Stimulated activated CD4-positive, alpha-beta T cell treated with anti-CD3 and anti-CD28 coated beads, TNF-alpha, amount 100 ng/mL, for 48 hours (primary cell): ENCODE data around the gene WDR82.

ENCODE experiments used
- DNase-seq, 3 donors: peaks; one replicate each; pipeline ENCODE4 v3.0.0-alpha.2; 2020; ENCODE audit warnings: low read depth in 3 of 3

WDR82 gene

DNA sequence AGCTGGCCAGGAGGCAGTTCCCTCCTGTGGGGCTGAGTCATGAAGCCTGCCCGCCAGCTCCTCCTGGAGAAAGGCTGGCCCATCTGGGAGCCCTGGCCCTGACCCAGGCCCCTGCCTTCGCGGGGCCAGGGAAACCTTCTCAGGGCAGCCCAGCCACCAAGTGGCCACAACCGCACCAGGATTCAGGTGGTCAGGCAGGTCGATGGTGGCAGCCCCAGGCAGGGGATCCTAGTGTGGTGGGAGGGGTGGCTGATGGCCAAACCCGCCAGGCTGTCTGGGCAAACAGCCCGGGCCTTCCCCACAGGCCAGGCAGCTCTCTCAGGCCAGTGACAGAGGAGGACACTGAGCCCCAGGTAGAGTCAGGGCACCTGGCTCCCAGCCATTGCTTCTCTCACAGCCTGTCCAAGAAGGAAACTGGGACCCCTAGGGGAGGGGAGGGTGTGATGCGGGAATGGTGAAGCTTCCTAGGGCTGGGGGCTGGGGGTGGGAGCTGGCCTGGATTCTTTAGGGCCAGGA is 40.7 kb downstream of the WDR82 start:
- DNase-seq = no peak

DNA sequence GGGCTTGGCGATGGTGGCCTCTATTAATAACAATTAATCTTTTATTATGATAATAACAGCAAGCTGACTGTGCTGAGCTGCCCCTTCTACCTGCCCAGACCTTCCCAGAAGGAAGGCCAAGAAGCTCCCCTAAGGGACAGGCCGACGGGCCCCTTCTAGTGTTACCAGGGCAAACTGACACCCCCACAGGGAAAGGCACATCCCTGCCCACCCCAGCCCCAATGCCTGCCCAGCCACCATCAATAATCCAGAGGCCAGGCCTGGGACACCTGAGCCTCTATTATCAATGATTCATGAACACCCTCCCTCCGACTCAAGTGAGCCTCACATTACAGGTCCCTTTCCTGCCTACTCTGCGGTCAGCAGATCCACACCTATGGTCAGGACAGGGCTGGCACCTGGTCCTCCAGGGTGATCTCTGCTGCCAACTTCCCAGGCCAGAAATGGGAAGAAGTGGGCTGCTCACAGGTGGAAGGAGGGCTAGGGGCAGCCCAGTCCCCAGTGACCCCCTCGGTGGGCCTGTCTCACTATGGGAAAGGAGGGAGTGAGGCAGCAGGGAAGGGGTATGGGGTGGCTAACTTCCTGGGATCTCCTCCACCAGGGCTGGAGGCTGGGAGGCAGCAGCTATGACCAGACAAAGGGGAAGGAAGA is 41.3 kb downstream of the WDR82 start:
- no peak for DNase-seq

DNA sequence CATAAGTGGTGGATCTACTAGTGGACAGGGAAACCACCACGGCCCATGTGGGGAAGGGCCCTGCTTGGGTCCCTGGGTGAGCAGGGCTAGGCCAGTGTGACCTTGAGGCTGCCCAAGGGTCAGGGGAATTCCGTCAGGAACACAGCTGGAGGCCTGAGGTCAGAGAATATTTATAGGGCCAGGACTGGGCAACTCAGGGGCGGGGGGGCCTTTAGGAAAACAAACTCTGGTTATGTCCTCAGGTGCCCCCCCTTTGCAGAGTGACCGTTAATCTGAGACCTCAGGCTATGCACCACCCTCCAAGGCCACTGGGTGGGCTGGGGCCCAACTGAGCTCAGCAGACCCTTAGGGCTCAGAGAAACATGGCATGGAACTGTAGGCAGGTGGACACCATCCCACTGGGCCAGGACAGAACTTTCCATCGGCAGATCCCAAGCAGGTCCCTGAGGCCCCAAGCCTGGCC is 42.0 kb downstream of the WDR82 start:
- DNase-seq = no peak

DNA sequence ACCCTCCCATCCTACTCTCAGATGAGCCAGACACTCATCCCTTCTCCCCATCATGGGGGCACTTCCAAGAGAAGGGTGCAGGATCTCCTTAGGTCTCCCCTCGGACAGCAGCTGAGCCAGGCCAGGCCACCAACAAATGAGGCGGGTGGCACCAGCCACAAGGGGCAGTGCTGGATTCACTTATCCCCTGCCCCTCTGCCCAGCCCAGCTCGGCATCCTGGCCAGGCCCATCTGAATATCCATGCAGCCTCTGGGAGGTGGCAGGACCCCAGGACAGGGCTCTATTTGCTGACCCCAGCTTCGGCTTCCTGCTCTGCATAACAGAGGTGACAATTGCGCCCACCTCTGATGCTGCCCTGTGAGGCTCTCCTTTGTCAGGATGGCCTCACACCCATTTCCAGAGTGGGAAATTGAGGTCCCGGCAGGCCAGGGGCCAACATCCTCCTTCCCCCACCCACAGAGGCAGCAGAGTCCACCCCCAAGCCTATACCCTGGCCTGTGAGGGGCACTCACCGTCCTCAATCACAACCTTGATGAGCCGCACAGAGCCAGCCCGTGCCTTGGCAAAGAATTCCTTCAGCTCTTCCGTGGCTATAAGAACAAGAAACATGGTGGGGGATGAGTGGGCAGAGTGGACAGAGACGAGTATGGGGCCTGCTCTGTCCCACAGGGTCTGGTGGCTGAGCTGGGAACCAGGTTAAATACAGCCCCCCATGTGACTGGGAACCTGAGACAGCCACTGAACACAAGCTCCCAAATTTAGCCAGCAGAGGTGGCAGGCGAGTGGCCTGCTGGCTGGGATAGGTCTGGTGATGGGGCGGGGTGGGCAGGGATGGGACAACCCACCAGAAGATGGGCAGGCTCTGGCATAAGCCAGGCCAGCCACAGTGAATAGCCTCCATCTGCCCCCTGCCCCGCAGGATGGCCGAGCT is 43.7 kb downstream of the WDR82 start:
- DNase-seq = no peak

DNA sequence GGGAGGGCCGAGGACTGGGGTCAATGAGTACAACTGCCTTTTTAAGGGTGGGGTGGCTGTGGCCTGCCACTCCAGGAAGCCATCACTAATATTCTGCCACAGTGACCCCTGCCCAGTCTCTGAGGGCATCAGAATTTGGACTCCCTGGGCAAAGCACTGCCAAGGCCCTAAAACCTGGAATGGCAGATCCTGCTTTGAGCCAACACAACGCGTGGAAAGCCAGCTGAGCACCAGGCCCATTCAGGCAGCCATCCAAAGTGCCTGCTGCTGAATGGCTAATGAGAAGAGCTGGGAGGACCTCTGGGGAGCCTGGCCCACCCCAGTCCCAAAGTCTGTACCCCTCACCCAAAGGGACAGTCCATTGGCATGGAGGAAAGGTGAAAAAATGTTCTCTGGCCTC is 44.5 kb downstream of the WDR82 start:
- no peak for DNase-seq

DNA sequence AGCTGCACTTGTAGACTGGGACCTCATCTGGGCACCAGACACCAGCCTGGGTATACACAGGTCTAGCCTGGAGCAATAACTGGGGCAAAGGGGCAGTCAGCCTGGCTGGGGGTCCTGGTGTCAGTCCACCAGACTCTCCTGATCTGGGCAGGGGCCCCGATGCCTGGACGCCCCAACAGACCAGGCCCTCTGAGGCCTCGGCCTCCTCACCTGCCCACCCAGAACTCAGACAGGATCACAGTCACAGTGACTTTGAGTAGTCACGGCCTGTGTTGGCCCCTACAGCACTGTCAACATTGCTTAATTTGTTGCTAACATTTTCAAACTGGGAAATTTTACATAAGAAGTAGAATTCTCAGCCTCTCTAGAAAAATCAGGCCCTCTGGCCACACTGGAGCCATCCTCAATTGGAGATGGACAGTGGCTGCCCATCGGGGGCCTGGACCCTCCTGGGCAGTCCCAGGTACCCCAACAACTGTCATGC is 45.3 kb downstream of the WDR82 start:
- no peak for DNase-seq

DNA sequence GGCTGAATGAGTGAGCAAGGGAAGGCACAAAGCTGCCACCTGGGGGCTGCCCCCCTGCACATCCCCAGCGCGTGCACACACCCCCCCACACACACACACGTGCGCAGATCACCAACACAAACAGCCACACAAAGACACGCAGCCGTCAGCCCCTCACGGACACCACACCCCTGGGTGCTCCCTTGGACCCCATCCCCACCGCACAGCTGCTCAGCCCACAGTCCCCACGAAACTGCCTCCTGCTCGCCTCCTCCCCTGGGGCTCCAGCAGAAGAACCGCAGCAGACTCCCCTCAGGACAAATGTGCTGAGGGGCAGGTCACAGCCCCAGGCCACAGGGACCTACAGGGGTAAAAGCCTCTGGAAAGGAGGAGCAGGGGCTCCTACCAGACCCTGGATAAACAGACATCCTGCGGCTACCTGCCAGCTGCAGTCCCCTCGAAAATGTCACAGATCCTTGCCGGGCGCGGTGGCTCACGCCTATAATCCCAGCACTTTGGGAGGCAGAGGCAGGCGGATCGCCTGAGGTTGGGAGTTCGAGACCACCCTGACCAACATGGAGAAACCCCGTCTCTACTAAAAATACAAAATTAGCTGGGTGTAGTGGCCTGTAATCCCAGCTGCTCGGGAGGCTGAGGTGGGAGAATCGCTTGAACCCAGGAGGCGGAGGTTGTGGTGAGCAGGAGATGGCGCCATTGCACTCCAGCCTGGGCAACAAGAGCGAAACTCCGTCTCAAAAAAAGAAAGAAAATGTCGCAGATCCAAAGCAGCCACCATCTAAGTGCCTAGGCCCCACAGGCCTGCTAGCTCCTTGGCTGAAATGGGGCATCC is 46.0 kb downstream of the WDR82 start:
- no peak for DNase-seq

DNA sequence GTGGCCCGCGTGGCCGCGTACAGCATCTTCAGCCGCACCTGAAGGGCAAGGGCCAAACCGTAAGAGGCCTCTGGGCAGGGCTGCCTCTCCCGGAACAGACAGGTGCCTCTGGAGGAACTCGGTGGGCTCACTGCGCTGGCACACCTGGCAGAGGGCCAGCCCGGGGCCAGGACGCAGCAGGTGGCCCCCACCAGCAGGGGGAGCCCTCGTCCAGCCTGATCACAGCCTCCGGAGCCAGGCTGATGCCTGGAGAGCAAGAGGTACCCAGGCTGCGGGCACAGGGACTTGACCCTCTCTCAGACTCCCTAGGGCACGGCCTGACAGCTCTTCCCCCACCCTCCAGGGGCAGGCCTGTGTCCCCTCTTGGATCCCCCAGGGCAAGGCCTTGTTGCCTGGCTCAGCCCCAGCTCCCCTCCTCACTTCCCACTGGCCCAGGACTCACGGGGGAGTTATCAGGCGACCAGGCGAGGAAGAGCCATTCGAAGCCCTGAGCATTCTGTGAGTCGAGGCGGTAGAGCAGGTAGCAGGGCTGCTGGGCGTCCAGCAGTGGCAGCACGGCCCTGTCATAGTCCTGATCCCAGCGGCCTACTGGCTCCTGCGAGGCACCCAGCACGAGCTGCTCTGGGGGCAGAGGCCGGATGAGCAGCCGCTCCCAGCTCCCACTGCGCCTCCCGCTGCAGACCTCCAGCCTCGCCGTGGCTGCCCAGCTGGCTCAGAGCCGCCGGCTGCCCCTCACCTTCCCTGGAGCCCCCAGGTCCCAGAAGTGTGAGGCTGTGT is 46.8 kb downstream of the WDR82 start:
- DNase-seq = peak; percentile 71 to 88 (median 84)

DNA sequence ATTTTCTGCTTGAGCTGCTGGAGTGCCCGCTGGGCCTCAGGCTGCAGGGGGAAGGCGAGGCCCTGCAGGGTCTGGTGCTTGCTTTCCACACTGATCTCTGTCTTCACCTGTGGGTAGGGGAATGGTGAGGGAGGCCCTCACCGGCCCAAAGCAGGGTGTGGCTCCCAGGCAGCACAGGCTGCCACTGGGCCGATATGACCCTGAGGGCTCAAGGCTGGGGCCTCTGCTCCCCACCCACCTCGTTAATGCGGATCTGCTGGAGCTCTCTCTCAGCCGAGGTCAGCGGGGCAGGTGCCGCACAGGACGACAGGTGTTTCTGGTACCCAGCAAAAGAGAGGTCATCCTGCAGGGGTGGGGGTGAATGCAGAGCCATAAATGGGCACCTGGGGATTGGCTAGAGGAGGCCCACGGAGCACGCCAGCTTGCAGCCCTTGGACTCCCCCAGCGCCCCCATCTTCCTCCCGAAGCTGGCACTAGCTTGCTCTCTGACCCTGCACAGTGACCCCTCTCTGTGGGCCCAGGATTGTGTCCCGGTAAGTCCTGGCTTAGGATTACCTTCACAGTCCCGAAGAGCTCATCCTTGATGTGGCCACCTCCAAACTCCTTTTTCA is 47.5 kb downstream of the WDR82 start:
- no peak for DNase-seq

DNA sequence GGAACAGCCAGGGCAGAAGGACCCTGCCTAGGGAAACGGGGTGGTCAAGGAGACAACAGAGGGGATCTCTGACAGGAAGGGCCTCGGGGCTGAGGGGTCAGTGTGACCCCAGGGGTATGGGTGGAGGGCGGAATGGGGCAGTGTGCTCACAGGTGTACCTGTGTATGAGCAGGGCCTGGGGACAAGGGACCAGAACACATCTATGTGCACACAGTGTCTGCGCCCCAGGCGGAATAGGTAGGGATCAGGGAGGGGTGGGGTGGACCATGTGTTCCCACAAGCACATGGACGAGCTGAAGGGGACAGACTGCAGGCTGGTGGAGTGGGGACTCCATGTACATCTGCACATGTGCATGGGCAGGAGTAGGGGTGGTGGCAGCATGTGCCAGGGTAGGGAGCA is 48.0 kb downstream of the WDR82 start:
- no peak for DNase-seq

DNA sequence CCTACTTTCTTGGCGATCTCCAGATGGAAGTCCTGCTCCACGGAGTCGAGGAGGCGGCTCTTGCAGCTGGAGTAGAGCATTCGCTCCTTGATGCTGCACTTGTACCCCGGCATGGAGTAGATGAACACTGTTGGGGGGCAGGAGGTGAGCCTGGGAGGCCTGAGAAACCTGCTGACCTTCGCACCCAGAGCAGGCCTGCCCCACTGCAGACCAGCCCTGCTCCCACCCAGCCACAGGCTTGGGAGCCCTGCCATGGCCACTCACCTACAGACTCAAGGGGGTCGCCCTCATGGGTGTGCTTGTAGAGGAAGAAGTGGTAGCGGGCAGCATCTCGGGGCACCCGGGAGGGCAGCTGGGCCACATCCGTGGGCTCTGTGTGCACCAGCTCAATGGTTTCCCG is 48.8 kb downstream of the WDR82 start:
- DNase-seq = no peak

DNA sequence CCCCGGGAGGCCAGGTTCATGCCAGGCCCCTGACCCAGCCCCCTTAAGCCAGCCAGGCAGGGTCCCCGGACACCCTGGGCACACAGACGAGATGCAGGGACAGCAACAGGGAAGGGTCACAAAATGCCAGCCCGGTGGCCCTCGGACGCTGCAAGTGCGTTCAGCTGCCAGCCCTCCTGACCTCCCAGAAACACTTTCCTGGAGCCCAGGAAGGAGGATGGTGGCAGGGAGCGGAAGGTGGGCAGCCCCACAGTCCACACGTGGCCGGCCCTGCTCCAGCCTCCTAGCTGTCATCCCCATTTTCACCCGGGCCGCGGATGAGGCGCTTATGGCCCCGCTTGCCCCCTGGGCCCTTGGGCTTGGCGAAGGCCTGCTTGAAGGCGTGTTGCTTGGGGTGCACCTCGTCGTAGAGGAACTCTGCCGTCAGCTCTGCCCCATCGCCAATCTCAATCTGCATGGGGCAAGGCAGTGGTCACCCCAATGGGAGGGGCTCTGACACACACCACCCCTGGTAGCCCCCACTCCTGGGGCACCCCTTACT is 49.6 kb downstream of the WDR82 start:
- no peak for DNase-seq

DNA sequence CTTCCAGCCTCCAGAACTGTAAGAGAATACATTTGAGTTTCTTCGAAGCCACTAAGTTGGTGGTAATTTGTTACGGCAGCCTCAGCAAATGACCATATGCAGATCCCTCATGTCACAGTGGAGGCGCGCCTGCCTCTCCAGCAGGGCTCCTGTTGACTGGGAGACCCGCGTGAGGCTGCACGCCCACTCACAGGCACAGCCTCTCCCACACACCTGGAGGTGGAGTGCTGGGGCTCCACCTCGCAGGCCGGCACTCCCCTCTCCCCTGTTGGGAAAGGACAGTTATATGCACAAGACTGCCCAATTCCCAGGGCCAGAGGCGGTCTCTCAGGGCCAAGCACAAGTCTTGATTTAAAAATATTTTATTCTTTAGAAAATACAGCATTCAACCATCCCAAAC is 50.2 kb downstream of the WDR82 start:
- DNase-seq = no peak

DNA sequence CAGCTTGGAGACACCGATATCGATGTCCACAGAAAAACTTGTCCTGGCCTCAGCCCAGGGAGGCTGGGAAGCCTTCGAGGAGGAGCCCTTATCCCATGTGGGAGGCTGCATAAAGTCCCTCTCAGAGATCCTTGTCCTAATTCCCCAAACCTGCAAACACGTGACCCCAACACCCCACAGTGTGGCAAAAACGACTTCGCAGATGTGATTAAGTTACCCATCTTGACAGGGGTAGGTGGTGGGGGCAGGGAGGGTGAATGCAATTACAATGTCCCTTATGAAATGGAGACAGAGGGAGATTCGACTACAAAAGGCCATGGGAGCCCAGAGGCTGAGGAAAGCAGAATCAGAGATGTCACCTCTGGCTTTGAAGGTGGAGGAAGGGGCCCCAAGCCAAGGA is 50.7 kb downstream of the WDR82 start:
- no peak for DNase-seq

DNA sequence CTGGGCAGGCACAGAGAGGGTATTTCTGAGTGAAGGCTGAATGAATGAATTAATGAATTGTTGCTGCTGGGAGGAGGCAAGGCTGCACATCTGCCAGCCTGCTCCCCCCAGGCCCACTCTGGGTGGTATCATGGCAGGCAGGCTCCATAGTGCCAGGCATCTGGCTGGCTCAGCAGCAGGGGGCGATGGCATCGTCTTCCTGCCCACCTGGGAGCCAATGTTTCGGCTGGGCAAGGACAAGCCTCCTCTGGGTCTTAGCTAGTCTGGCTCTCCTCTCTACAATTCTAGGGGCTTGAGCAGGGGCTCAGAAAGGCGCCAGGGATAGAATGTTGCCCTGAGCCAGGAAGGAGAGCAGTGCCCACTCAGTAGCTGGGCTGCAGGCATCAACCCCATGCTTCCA is 51.3 kb downstream of the WDR82 start:
- no peak for DNase-seq

DNA sequence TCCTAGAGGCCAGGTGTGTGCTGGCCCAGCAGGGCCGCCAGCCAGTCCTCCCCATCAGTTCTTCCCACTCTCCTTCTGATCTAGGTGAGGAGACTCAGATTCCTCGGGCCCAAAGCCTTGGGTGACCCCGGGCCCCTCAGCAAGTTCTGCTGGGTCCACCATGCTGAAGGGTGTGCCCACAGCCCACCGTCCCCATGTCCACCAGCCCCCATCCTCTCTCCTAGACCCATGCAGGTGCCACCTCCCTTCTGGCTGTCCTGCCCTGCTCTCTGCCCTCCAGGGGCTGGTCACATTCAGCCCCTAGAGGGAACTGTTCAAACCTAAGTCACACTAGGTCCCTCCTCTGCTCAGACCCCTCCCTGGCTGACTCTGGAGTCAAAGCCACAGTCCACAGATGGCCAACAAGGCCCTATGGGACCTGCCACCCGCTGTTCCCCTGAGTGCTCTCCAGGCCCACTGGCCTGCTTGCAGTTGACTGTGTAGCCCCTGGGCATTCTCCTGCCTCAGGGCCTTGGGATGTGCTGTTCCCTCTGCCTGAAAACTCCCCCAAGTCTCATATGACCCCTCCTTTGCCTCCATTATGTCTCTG is 52.1 kb downstream of the WDR82 start:
- no peak for DNase-seq

DNA sequence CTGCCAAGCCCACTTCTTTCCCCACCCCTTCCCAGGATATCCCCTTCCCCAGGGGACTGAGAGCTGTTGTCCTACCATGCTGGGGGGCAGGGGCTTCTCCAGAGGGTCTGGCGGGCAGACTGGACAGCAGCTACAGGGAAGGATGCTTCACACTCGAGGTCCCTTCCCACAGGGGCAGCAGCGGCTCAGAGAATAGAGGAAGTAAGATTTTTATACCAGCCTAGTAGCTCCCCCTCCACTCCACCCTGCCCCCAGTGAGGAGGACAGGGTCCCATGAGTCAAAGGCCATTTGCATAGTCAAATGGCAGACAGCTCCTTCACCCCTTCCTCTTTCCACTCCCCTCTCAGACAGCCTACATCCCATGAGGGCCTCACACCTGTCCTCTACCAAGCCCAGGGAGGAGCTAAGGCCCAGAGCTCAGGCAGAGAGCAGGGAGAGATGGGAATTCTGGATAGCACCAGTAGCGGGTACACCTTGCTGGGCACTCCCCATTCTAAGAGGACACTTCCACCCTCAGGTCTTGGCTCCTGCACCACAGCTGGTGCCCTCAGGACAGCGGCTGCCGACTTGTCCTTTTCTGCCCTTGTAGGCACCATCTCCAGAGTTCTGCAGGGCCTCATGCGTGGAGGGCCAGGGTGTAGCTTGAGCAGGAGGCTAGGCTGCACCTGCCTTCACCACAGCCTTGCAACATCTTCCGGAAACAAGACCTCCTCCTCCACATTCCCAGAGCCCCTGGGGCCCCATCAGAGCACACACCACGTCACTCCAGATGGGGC is 52.8 kb downstream of the WDR82 start, which contains the start of gene TLR9:
TLR9 (minus strand) TSS at position 194 of the 777 bp plus-strand sequence; CDS start at position 78, 116 bp downstream.
- DNase-seq = no peak

DNA sequence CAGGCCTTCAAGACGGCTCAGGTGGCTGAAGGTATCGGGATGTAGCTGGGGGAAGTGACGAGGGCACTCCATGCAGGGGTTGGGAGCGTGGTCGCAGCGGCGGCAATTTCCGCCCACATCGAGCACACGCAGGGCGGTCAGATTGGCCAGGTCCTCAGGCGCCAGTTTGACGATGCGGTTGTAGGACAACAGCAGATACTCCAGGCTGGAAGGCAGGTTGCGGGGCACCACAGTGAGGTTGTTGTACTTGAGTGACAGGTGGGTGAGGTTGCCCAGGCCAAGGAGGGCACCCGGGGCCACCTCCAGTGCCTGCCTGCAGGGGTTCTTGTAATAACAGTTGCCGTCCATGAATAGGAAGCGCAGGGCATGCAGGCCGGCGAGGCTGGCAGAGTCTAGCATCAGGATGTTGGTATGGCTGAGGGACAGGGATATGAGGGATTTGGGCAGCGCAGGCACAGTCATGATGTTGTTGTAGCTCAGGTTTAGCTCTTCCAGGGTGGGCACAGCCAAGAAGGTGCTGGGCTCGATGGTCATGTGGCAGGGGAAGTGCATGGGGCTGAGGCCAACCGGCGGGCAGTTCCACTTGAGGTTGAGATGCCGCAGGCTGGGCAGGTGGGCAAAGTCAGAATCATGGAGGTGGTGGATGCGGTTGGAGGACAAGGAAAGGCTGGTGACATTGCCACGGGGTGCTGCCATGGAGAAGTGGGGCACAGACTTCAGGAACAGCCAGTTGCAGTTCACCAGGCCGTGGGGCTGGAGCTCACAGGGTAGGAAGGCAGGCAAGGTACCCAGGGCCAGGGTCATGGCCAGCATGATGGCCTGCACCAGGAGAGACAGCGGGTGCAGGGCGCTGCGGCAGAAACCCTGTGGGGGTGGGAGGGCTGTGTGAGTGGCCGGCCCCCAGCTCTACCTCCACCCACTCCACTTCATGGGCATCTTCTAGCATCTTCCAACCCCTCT is 54.7 kb downstream of the WDR82 start:
- DNase-seq = no peak
